HG03457 (cell line): Measurements from ENCODE around the gene MAP6.
"Not testable (repeated sequence)": the region's sequence is repeated elsewhere in the genome, so short reads cannot be mapped to it uniquely, and the experiment has no call there.

Source experiments
- ATAC-seq: cut with Tn5 transposase; IDR thresholded peaks from one replicate; pipeline ENCODE4 v1.9.1; 2021; ENCODE audit warnings: moderate number of reproducible peaks; ENCODE audit not compliant: unreplicated experiment

Gene MAP6

GRCh38 chr11:75668451-75669297, at the start of gene MAP6:
Gene MAP6 (minus strand): TSS chr11:75669038. CDS start chr11:75668369, 669 bp downstream.
- no peak for ATAC-seq

- no peak for ATAC-seq
Measured at GRCh38 chr11:75717608-75718418, 49.0 kb upstream of the MAP6 start, which contains the start of gene MOGAT2. Gene MOGAT2 (plus strand): TSS chr11:75717838. CDS start chr11:75717889, 51 bp downstream.

DNA sequence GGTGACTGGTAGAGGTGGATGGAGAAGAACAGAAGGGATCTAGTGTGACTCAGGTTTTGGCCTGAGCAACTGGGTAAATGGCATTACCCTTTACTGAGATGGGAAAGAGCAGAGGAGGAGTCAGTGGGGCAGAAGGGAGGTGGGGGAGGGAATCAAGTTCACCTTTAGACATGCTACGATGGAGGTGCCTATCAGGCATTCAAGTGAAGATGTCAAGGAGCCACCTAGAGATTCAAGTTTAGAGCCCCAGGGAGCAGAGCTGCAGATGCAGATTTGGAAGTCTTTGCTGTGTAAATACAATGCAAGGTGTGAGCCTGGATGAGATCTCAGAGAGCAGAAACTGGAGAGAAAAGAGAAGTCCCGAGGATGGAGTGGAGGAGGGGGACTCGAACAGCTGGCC, 47.8 kb upstream of the MAP6 start:
- no peak for ATAC-seq

DNA sequence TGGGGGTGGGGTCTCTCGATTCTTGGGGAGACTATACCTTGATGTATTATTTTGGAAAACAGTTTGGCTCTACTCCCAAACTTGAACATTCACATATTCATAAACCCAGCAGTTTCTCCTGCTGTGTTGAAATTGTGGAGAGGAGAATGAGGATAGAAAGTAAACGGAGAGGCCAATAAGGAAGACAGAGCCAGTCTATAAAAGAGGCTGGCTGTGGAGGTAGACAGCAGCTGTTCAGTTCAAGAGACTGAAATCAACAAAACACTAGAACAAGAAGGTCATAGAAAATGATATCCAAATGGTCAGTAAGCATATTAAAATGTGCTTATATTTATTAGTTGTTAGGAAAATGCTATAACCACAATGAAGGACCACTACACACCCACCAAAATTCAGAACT, 46.9 kb upstream of the MAP6 start:
- no peak for ATAC-seq

DNA sequence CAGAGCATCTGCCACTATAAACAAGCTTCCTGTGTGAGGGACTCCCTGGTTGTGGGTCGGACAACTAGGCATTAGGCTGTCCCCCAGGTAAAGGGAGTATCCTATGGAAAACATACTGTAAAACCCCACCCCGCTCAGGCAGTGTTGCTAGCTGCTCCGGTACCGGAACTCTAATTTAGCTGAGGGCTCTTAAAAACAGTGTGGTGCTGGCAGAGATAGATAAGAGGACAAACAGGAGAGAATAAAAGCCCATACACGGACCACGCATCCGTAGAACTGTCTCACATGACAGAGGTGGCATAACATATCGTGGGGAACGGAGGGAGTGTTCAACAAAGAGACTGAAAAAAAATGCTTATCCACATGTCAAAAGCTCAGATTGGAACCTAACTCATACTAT, 45.4 kb upstream of the MAP6 start:
- ATAC-seq: no peak

DNA sequence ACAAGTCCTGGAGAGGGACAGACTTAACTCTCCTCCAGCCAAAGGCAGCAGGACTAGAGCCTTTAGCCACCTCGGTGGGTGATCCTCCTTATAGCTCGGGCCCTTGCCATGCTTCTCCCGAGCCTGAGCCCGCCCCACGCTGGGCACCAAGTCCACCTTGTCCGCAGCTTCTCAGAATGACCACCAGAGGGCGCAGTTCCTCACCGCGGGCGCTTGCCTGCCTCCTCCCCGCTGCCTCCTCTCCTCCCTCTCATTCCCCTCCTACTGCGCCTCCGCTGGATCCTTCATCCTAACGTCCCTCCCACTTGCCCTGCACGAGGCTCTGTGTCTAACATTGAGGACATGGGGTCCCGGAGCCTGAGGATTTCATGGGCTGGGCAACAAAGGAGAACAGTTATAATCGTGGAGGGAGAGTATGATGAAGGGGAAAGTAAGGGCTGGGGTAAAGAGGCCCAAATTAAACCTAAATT, 37.5 kb upstream of the MAP6 start:
- no peak for ATAC-seq

DNA sequence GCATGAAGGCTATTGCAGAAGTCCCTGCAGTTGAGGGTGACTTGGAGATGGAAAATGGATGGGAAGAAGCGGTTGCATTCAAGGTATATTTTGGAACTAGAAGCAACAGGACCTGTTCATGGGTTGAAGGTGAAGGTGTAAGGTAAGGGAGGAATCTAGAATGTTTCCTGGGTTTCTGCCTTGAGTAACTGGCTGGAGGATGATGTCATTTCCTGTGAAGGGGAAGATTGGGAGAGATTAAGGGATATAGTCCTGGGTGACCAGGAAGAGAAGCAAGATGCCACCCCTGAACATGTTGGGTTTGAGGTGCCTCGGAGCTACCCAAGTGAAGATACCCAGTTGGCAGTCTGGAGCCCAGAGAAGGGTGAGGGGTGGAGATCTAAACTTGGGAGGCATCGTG, 36.7 kb upstream of the MAP6 start:
- no peak for ATAC-seq

- no peak for ATAC-seq
Measured at GRCh38 chr11:75703695-75704237, 34.9 kb upstream of the MAP6 start.

GRCh38 chr11:75700940-75701339, 32.1 kb upstream of the MAP6 start:
- ATAC-seq: no peak

DNA sequence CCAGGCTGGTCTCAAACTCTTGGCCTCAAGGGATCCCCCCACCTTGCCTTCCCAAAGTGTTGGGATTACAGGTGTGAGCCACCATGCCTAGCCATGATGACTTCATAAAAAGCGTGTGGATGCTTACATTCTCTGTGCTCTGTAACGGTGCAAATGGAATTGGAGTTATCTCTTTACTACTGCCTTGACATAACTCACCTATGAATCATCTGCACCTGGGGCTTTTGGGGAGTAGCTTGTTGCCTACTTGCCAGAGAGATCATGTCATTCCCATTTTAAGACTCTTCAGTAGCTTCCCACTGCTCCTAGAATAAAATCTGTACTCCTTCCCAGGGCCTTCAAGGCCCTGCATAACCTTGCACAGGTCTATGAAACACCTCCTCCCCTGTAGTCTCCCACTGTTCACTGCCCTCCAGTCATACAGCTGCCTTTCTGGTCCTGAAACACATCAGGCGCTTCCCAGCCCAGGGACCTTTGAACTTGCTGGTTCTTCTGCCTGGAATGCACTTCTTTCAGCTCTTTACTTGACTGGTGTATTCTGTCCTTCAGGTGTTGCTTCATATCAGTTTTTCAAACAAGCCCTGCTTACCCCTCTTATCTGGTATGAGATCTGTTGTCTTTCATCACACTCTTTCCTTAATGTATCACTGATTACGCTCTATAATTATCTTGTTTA, 29.2 kb upstream of the MAP6 start:
- ATAC-seq: no peak

DNA sequence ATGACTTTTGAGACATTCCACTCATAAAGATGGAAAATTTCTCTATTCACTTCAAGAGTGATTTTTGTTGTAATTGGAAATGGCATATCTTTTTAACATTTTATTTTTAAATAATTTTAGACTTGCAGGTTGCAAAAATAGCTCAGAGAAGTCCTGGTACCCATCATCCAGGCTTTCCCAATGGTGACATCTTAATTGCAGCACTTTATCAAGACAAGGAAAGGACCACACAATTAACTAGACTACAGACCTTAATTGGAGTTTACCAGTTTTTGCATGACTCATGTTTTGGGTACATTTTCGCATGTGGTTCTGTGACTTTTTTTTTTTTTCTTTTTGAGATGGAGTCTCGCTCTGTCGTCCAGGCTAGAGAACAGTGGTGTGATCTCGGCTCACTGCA, 23.0 kb upstream of the MAP6 start:
- no peak for ATAC-seq

DNA sequence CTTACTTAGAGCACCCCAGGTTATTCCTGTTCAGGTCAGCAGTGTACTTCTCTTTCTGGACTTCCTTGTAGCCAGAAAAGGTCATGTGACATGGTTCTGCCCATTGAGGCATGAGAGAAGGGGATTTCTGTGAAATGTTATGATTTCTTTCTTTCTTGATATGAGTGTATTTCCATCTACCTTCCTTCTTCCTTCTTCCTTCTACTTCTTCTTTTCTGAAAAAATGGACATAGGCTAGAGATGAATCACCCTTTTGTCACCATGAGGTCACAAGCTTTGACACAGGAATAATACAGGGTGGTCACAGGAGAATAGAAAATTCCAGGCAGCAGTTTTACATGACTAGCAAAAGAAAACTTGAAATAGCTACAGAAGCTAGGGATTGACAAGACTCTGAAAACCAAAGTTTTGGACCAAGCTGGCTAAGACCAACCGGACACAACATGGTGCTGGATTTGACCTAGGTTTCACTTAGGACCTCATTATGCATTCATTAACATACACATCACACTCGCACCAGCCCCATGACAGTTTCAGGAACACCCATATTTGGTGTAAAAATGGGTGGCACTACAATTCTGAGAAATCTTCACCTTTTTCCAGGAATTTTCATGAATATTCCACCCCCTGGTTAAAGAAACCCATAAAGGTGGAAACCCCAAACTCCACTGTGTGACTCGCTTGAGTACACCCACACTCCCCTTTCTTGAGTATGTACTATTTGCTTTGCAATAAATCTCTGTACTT, 21.2 kb upstream of the MAP6 start:
- peak; percentile 67 for ATAC-seq

DNA sequence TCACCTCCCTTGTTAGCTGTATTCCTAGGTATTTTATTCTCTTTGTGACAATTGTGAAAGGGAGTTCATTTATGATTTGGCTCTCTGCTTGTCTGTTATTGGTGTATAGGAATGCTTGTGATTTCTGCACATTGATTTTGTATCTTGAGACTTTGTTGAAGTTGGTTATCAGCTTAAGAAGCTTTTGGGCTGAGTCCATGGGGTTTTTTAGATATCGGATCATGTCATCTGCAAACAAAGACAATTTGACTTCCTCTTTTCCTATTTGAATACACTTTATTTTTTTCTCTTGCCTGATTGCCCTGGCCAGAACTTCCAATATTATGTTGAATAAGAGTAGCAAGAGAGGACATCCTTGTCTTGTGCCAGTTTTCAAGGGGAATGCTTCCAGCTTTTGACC, 15.0 kb upstream of the MAP6 start:
- ATAC-seq: not testable (repeated sequence)

GRCh38 chr11:75679566-75679965, 10.7 kb upstream of the MAP6 start:
- ATAC-seq: no peak

- no peak for ATAC-seq
Measured at GRCh38 chr11:75678620-75679259, 9.9 kb upstream of the MAP6 start.

GRCh38 chr11:75677909-75678308, 9.1 kb upstream of the MAP6 start:
- no peak for ATAC-seq

GRCh38 chr11:75677275-75677674, 8.4 kb upstream of the MAP6 start:
- no peak for ATAC-seq

DNA sequence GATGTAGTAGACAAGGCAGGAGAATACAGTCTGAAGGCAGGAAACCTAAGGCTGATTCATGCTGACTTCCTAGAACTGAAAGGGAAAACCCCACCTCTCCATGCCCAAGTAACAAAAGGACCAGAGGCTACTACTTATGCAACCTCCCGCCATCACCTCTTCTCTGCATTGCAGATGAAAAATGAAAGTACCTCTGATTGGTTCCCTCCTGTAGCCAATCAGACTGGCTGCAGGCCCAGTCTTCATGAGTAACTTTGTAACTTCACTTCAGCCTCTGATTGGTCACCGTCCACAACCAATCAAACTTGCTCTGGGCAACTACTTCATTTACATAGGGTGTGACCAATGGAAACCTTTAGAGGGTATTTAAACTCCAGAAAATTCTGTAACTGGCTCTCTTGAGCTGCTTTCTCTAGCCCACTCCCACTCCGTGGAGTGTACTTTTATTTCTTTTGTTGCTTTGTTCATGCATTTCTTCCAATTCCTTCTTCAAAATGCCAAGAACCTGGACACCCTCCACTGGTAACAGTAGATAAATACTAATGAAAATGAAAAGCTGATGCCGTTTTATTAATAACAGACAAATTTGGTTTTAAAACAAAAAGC, 5.2 kb upstream of the MAP6 start:
- ATAC-seq: no peak

GRCh38 chr11:75667831-75668450, 897 bp downstream of the MAP6 start:
- ATAC-seq: no peak
